NCI-H510A treated with DMSO at 0.1 percent for 48 hours (cell line): ENCODE measurements around the gene FRMD3.

ENCODE experiments used
- DNase-seq: peaks from one replicate; lab custom pipeline; 2025; lab: John Stamatoyannopoulos, UW

Gene FRMD3

GRCh38 chr9:83473488-83473971 is 64.7 kb downstream of the FRMD3 start:
- no peak for DNase-seq

GRCh38 chr9:83472764-83473163 is 65.4 kb downstream of the FRMD3 start:
- no peak for DNase-seq

GRCh38 chr9:83472221-83472665 is 66.0 kb downstream of the FRMD3 start:
- no peak for DNase-seq

- DNase-seq: no peak
These were observed 67.0 kb downstream of the FRMD3 start for GRCh38 chr9:83471241-83471640.

DNA sequence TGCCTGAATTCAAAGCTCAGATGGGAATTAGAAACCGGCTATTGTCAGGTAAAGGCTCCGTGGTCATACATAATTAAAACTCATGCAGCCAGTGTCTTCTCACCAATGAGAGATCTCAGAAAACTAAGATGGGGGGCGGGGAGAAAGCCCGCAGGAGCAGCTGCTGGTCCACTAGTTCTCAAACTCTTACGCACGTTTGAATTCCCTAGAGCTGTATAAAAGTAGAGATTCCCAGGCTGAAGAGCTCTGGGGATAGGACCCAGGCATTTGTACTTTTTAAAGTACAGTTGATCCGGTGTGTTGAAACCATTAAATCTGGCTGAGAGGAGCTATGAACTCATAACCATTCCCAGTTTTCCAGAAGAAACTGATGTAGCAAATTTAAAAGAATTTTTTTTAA is 68.5 kb downstream of the FRMD3 start:
- no peak for DNase-seq

- no peak for DNase-seq
These were observed 69.4 kb downstream of the FRMD3 start for GRCh38 chr9:83468821-83469220.

DNA sequence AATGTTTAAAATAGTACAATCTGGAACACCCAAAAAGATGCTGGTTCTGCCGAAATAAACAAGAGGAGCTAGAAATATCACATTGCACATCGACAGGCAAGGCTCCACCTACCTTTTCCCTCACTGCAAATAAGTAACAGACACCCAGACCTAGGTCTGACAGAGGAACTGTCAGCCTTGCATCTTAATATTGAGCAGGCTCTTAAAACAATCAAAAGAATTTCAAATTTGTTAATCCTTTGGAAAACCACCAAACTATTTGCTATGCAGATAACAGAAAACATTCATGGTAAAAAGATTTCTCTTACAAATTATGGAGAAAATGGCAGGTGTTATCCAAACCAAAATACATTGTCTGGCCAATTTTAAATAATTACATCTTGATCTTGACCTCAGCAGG is 71.3 kb downstream of the FRMD3 start:
- no peak for DNase-seq

DNA sequence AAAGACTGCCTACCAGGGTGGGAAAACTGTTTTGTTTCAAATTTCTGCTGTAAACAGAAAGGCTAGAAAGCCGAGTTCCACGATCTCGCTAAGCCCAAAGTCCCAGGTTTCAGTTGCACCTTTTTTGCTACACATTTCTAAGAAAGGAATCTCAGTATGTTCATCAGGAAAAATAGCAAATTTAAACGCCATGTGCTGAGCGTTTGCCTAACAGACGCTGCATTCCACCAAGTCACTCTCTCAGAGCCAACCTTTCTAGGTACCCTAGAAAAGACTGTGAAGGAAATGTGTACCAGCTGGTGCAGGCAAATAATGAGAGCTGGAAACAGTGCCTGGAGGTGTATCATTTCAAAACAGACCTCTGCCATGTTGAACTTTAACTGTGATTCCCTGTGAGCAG is 71.8 kb downstream of the FRMD3 start:
- DNase-seq: no peak

DNA sequence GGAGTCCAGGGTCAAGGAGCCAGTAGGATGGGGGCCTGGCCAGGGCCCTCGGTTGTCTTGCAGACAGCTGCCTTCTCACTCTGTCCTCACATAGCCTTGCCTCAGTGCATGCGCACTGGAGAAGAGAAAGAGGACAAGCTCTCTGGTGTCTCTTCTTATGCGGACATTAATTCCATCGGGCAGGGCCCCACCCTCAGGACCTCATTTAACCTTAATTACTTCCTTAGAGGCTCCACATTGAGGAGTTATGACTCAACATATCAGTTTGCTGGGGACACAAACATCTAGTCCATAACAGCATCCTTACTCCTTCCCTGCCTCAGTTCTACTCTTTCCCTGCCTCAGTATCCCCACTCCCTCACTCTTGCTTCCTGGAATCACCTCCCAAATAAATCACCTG is 78.4 kb downstream of the FRMD3 start:
- DNase-seq: no peak

DNA sequence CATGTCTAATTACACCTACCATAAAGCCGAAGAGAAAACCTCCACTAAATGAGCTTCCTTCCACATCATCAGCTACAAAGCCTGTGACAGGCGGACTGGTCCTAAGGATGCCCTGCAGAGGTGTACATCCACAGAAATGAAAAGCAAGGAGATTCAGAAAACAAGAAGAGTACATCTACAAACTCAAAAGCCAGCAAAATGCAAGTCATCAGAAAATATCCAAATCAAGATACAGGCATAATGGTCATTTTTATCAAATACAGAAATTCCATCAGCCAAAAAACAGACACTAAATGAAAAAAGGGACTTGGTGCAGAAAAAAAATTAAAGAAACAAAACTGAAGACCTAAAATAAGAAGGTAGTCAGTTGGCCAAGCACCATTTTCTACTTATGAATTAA is 79.7 kb downstream of the FRMD3 start:
- DNase-seq: no peak

- DNase-seq: no peak
These were observed 81.2 kb downstream of the FRMD3 start for GRCh38 chr9:83457005-83457404.

DNA sequence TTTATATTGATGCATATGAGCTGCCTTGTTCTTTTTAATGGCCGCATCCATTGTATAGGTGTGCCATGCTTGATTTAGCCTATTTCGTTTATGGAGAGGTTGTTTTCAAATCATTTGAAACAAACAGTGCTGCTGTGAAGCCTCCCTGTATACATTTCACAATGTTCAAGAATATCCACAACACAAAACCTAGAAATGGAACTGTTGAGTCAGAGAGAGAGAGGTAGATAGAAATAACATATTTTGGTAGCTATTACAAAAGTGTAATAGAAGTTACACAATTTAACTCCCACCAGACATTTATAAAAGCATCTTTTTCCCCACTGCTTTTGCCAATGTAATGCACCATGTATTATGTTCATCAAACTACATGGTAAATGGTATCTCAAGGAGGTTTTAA is 82.0 kb downstream of the FRMD3 start:
- no peak for DNase-seq

DNA sequence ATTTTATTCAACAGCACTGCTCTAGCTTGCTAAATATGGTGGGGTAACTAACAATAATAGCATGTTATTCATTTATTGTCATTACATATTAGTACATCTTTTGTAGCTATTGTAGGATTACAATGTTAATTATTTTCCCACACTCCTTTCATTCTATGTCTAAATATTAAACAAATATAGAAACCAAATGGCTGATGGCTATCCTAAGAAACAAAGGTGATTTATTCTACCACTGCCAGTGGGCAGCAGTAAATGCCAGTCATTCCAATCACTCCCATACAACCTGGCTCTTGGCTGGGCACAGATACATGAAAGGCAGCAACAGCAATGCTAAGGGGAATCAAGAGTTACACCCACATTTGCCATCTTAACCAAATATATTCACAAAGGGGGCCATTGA is 84.1 kb downstream of the FRMD3 start:
- DNase-seq: no peak

GRCh38 chr9:83451308-83451707 is 86.9 kb downstream of the FRMD3 start:
- peak; percentile 46 for DNase-seq

DNA sequence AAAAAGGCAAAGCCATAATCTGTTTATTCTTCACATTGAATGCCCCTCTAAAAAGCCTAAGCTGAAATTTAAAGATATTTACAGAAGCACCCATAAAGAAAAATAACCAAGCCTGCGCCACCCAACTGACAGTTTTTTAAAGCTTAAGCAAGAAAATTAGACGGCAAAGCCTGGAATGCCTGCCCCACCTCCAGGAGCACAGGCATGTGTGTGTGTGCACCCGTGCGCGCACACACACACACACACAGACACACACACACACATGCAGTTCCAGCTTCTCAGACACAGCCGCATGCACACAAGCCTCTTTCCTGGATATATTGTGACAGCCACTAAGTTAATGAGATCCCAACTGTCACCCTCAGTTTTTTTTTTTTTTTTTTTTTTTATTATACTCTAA is 88.2 kb downstream of the FRMD3 start:
- peak; percentile 83 for DNase-seq

GRCh38 chr9:83449166-83449565 is 89.0 kb downstream of the FRMD3 start:
- DNase-seq: no peak

DNA sequence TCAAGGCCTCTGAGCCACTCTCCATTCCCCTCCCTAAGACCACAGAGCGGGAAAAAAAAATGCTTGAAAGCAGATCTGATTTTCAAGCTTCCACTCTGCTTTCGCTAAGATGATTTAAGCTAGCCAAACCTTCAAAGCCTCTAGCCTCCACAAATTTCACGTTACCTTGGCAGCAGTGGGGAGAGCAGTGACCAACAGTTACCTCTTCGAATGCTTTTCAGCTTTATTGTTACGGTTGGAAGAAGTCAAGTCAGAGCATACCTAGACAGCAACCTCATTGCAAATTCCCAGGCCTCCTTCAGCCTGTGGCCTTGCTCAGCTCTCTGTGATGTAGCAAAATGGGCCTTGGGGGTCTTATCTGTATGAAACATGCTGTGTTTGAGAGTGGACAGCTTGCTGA is 89.6 kb downstream of the FRMD3 start:
- no peak for DNase-seq

DNA sequence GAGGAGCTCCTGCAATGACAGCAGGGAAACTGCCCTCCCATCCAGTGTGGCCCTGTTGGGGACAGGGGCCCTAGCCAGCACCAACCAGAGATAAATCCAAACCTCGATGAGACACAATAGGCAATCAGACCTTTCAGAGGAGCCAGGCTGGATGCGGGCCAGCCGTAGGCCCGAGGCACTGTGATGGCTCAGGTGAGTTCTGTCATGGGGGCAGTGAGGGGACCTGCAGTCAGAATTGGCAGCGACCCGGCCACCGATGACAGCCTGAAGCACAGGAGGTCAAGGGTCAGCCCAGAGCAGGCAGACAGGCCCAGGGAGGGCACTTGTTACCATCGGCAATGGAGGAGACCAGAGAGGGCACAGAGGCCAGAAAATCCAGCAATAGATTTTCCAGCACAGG is 90.8 kb downstream of the FRMD3 start:
- no peak for DNase-seq

DNA sequence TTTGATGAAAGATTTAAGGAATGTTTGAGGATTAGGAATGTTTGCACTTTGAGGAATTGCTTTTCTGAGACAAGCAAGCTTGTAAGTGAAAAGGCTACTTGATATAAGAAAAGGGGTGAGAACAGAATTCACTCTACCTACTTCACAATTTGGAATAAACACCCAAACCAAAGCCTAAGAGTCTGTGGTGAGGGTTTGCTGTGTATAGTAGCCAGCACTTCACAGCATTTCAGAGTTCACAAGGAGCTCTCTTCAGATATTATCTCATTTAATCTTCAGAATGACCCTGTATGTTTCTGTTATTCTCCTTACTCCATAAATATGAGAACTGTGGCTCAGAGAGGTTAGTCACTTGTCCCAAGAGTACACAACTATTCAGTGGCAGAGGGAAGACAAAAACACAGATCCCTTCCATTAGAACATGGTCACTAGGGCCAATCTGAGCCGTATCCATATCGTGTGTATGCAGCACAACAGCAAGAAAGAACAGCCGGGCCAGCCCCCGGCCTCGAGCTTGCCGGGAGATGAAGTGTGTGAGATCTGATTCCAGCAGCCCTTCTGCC is 92.4 kb downstream of the FRMD3 start:
- DNase-seq: no peak

DNA sequence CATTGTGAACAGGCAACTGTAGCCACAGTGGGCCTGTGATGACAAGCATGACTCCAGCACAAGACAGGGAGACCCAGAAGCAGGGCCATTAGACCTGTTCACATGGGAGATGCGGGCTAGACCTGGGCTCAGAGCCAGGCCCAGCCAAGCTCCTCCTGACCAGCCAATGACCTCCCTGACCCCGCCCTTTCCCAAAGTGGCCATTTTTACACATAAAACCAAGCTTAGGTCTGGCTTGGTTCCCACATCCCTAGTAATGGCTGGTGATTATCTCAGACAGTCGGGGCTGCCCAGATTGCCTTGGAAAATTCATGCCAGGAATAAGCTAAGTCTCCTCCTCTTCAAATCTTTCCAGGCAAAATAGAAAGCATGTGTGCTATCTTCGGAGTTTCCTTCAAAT is 94.1 kb downstream of the FRMD3 start:
- DNase-seq: no peak

DNA sequence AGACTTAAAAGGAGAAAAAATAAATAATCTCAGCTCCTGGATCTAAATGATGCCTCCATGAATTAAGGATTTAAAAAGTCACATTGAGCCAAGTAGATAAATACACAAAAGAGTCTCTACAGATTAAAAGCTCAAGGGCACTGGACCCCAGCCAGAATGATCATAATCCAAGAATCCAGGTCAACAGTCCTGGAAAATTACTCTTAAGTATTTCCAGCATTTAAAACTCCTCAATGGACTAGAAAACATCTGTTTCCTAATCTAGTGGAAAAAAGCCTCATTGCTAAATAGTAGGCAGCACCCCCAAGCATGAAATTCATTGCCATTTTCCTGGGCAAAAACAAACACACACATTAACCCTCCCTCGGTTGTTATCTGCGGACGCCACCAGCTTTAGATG is 96.8 kb downstream of the FRMD3 start:
- DNase-seq: no peak

DNA sequence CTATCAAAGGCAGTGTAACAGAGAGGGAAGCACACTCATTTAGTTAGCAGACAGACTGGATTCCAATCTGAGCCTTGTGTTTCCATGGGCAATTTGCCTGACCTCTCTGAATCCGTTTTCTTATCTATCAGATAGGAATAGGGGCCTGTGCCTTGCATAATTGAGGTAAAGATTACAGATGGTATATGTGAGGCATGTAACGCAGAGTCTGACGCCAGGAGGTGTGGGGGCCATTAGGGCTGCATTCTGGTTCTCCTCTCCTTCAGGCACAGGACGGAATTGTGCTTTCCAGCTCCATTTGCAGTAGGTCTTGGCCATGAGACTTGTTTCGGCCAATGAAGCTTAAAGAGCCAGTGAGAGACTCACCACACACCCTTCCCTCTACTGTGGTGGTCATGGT is 97.6 kb downstream of the FRMD3 start:
- DNase-seq: no peak

DNA sequence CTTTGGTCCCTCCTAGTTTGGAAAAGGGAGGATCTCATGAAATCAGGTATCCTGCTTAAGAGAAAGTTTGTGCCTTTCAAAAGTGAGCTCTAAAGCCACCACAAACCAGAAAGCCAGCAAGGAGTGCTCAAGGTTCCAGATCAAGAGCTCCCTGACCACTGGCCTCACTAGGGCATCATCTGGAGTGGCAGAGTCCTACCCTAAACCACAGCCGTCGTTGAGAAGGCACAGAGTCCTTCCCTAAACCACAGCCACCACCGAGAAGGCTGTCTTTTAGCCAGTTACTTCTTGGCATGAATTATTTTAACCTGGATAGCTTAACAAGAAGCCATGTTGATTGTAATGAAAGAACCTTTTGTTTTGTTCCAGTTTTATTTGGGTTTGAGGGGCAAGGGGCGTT is 102.9 kb downstream of the FRMD3 start:
- DNase-seq: no peak

DNA sequence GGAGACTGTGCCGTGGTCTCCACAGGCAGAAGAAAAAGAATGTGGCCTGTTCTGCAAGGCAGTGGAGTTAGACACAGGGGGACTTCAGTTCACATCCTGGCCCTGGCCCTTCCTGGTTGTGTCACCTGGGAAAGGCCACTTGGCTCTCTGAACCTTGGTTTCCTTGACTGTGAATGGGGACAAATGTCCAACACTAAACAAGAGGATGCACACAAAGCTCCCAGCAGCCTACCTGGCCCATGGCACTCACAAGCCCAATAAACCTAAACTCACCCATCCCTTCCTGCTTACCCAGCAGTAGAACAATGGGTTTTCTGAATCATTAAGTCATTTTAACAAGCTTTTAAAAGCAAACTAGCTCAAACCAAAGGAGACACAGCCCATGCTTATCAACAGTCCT is 103.9 kb downstream of the FRMD3 start:
- no peak for DNase-seq

- no peak for DNase-seq
These were observed 104.4 kb downstream of the FRMD3 start for GRCh38 chr9:83433846-83434245.
